ENCODE measurements around the gene NKD1. TPM values are rescaled to one million over a fixed set of nuclear protein-coding genes. Genes with fewer than 3 reads are reported as not detected.

NKD1 gene
- polyA plus RNA-seq, 3 donors: 0.01 TPM; not detected in 2

DNA sequence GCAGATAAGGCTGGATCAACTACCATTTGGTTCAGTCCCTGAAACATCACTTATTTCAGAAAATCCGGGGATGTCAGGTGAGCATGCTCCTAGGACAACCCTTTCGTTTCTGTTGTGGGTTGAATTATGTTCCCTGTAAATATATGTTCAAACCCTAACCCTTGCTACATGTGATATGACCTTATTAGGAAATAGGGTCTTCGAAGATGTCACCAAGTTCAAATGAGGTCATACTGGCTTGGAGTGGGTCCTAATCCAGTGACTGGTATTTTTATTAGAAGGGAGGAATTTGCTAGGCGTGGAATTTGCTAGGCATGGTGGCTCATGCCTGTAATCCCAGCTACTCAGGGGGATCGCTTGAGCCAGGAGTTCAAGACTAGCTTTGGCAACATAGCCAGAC lies 111.6 kb downstream of the NKD1 start:
- no peak overlapping the region for H3K4me3 Mint-ChIP-seq
- Histone ChIP-seq H3K4me2 (replicated peaks; ENCODE audit: extremely low read depth, low read length, poor library complexity, severe bottlenecking) (no peak overlapping the region), H3K4me1 (ENCODE audit: control insufficient read depth in 1 of 2, insufficient read depth in 2 of 2, low read length in 2 of 2) (peaks cover 7 to 10% of the 10 kb centered on the region in 2 donors), H4K20me1 (ENCODE audit: insufficient read depth, low read length) (no peaks in the 10 kb centered on the region), H2AFZ (ENCODE audit: insufficient read depth, low read depth, low read length, poor library complexity, severe bottlenecking) (no peak overlapping the region), H3K27ac (ENCODE audit: low read depth in 1 of 2, low read length in 2 of 2) (no peak overlapping the region), H3K9ac (ENCODE audit: insufficient read depth, low read length, poor library complexity, severe bottlenecking) (no peak overlapping the region), H3K79me2 (ENCODE audit: insufficient read depth, low read length) (no peaks in the 10 kb centered on the region), H3K27me3 (ENCODE audit: control insufficient read depth in 2 of 2, insufficient read depth in 2 of 2, low read length in 2 of 2) (no peaks in the 10 kb centered on the region), H3K4me3 (replicated peaks in 1 of 3; ENCODE audit: low read depth in 2 of 3, low read length in 3 of 3) (no peak overlapping the region), H3K9me3 (replicated peaks in 1 of 2; ENCODE audit: control insufficient read depth in 1 of 2, insufficient read depth in 1 of 2, low read length in 2 of 2) (no peaks in the 10 kb centered on the region), H3K36me3 (replicated peaks in 1 of 2; ENCODE audit: control insufficient read depth in 1 of 2, insufficient read depth in 2 of 2, low read length in 2 of 2) (no peaks in the 10 kb centered on the region)
- WGBS (ENCODE audit: insufficient coverage): 80% methylated on average over 1 of the region's 5 CpGs
- H3K4me1 Mint-ChIP-seq: peaks cover 18% of the 10 kb centered on the region
- no peak for DNase-seq
- H3K27me3 Mint-ChIP-seq (ENCODE audit: low read depth in 3 of 3): peaks cover 0 to 2% (median 0%) of the 10 kb centered on the region in 3 donors
- H3K27ac Mint-ChIP-seq: no peak overlapping the region
- intact Hi-C loops (cut with micrococcal nuclease): loop anchor here (5.0 to 10.0 kb wide), 3 partner anchors 108 to 295 kb away; partner anchors contain the start of gene BRD7 (in 2 of the 2)
- peaks cover 7 to 9% of the 10 kb centered on the region in 2 donors for H3K36me3 Mint-ChIP-seq
- TF ChIP-seq, protein P1, sequence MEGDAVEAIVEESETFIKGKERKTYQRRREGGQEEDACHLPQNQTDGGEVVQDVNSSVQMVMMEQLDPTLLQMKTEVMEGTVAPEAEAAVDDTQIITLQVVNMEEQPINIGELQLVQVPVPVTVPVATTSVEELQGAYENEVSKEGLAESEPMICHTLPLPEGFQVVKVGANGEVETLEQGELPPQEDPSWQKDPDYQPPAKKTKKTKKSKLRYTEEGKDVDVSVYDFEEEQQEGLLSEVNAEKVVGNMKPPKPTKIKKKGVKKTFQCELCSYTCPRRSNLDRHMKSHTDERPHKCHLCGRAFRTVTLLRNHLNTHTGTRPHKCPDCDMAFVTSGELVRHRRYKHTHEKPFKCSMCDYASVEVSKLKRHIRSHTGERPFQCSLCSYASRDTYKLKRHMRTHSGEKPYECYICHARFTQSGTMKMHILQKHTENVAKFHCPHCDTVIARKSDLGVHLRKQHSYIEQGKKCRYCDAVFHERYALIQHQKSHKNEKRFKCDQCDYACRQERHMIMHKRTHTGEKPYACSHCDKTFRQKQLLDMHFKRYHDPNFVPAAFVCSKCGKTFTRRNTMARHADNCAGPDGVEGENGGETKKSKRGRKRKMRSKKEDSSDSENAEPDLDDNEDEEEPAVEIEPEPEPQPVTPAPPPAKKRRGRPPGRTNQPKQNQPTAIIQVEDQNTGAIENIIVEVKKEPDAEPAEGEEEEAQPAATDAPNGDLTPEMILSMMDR (IDR thresholded peaks at IDR 0.05): no peak
- peaks cover 1 to 5% (median 5%) of the 10 kb centered on the region in 7 donors for H3K9me3 Mint-ChIP-seq

- Histone ChIP-seq H3K9ac (ENCODE audit: insufficient read depth, low read length, poor library complexity, severe bottlenecking) (no peak overlapping the region), H3K4me2 (replicated peaks; ENCODE audit: extremely low read depth, low read length, poor library complexity, severe bottlenecking) (no peak overlapping the region), H3K36me3 (replicated peaks in 1 of 2; ENCODE audit: control insufficient read depth in 1 of 2, insufficient read depth in 2 of 2, low read length in 2 of 2) (no peaks in the 10 kb centered on the region), H3K27ac (ENCODE audit: low read depth in 1 of 2, low read length in 2 of 2) (no peak overlapping the region), H3K4me1 (ENCODE audit: control insufficient read depth in 1 of 2, insufficient read depth in 2 of 2, low read length in 2 of 2) (peaks cover 27 to 36% of the 10 kb centered on the region in 2 donors), H3K4me3 (replicated peaks in 1 of 3; ENCODE audit: low read depth in 2 of 3, low read length in 3 of 3) (no peak overlapping the region), H3K79me2 (ENCODE audit: insufficient read depth, low read length) (no peaks in the 10 kb centered on the region), H2AFZ (ENCODE audit: insufficient read depth, low read depth, low read length, poor library complexity, severe bottlenecking) (no peak overlapping the region), H4K20me1 (ENCODE audit: insufficient read depth, low read length) (no peaks in the 10 kb centered on the region), H3K9me3 (replicated peaks in 1 of 2; ENCODE audit: control insufficient read depth in 1 of 2, insufficient read depth in 1 of 2, low read length in 2 of 2) (no peaks in the 10 kb centered on the region), H3K27me3 (ENCODE audit: control insufficient read depth in 2 of 2, insufficient read depth in 2 of 2, low read length in 2 of 2) (no peaks in the 10 kb centered on the region)
- WGBS (ENCODE audit: insufficient coverage): 95% methylated on average over 4 of the region's 10 CpGs
- no peak for DNase-seq
- intact Hi-C loops (cut with micrococcal nuclease): loop anchor here (5.0 to 10.0 kb wide), 3 partner anchors 110 to 298 kb away; partner anchors contain the start of gene BRD7 (in 2 of the 2)
- Mint-ChIP-seq H3K27me3 (ENCODE audit: low read depth in 3 of 3) (peaks cover 0 to 2% (median 0%) of the 10 kb centered on the region in 3 donors), H3K4me1 (peaks cover 36% of the 10 kb centered on the region), H3K4me3 (no peak overlapping the region), H3K27ac (no peak overlapping the region), H3K36me3 (peaks cover 7 to 9% of the 10 kb centered on the region in 2 donors), H3K9me3 (peaks cover 0 to 5% (median 5%) of the 10 kb centered on the region in 7 donors)
- TF ChIP-seq, protein P1 (IDR thresholded peaks at IDR 0.05): no peak
Observed at GRCh38 chr16:50662306-50662940, 114.2 kb downstream of the NKD1 start.
